Lower leg skin (tissue), 4 donors: Measurements from ENCODE around the gene EBLN1. TPM values are rescaled to one million over a fixed set of nuclear protein-coding genes. Genes with fewer than 3 reads are reported as not detected.

Experiments used
- DNase-seq, 2 donors: peaks; one replicate each; pipeline ENCODE4 v3.0.0-alpha.2; 2019; ENCODE audit warnings: low spot score in 2 of 2
- H3K4me3 ChIP-seq: fragments of 200-600 bp; sonication (generic); 2 replicates; pipeline ENCODE4 v1.5.1; 2017; ENCODE audit warnings: mild to moderate bottlenecking, low read depth; ENCODE audit not compliant: poor library complexity, severe bottlenecking
- CTCF ChIP-seq, 3 donors: fragments of 450-650 bp; IDR thresholded peaks; one replicate each; pipeline ENCODE4 v1.5.1; 2016; ENCODE audit warnings: antibody characterized with exemption in 3 of 3, mild to moderate bottlenecking in 3 of 3, moderate library complexity in 2 of 3
- POLR2A ChIP-seq, 2 donors: fragments of 450-650 bp; IDR thresholded peaks; one replicate each; pipeline ENCODE4 v1.6.1; 2016 to 2017; ENCODE audit warnings: antibody characterized with exemption in 2 of 2, mild to moderate bottlenecking in 1 of 2, moderate library complexity in 1 of 2
- WGBS, 2 donors: methylation state at CpG; one replicate each; pipeline ENCODE4 v1.1.5; 2018; 5-methylcytosine and 5-hydroxymethylcytosine counted together
- intact Hi-C: fragments of 100-400 bp; cut with DNase I; formaldehyde crosslinking; loops from one replicate; pipeline ENCODE4 v1.15.0; 2023; ENCODE audit warnings: low total_unique reads
- total RNA-seq, 4 donors: library from RNA; depleted of rRNA; stranded (reverse); fragments of >200 nt; gene quantifications; one replicate each; pipeline ENCODE4 v1.1.0, GENCODE V29; 2016

The EBLN1 gene
- total RNA-seq, 4 donors from 2014 or later, result not detected

- intact Hi-C loops, result no loop called here
- no peak for DNase-seq
- no peak overlapping the region for H3K4me3 ChIP-seq
- no peak for TF ChIP-seq CTCF (IDR thresholded peaks at IDR 0.05)
- no peak for TF ChIP-seq POLR2A (IDR thresholded peaks at IDR 0.05)
- WGBS, 2 donors, result 81 to 86% methylated on average over 4 of the region's 4 CpGs
Measured at GRCh38 chr10:22185586-22185985, 32.2 kb downstream of the EBLN1 start.

- no peak for DNase-seq
- no peak for TF ChIP-seq CTCF (IDR thresholded peaks at IDR 0.05)
- intact Hi-C loops, result no loop called here
- 89 to 95% methylated on average over 5 of the region's 5 CpGs for WGBS, 2 donors
- no peak overlapping the region for H3K4me3 ChIP-seq
Measured at GRCh38 chr10:22183771-22184461, 33.9 kb downstream of the EBLN1 start.

GRCh38 chr10:22180724-22181123, 37.1 kb downstream of the EBLN1 start:
- 82 to 84% methylated on average over 2 of the region's 2 CpGs for WGBS, 2 donors
- no peak overlapping the region for H3K4me3 ChIP-seq
- no peak for DNase-seq
- TF ChIP-seq POLR2A (IDR thresholded peaks at IDR 0.05) (no peak), CTCF (IDR thresholded peaks at IDR 0.05) (no peak)
- intact Hi-C loops, result no loop called here

GRCh38 chr10:22174442-22174841, 43.4 kb downstream of the EBLN1 start:
- DNase-seq, result no peak
- intact Hi-C loops, result no loop called here
- no peak overlapping the region for H3K4me3 ChIP-seq
- TF ChIP-seq POLR2A (IDR thresholded peaks at IDR 0.05) (no peak), CTCF (IDR thresholded peaks at IDR 0.05) (no peak)

- 59 to 61% methylated on average over 1 of the region's 1 CpG for WGBS, 2 donors
- no peak overlapping the region for H3K4me3 ChIP-seq
- DNase-seq, result no peak
- intact Hi-C loops, result no loop called here
- TF ChIP-seq POLR2A (IDR thresholded peaks at IDR 0.05) (no peak), CTCF (IDR thresholded peaks at IDR 0.05) (no peak)
Measured at GRCh38 chr10:22171131-22171530, 46.7 kb downstream of the EBLN1 start.

- DNase-seq, result no peak
- intact Hi-C loops, result no loop called here
- H3K4me3 ChIP-seq, result no peak overlapping the region
- no peak for TF ChIP-seq POLR2A (IDR thresholded peaks at IDR 0.05)
- no peak for TF ChIP-seq CTCF (IDR thresholded peaks at IDR 0.05)
Measured at GRCh38 chr10:22170582-22170981, 47.2 kb downstream of the EBLN1 start.
